Mammary epithelial cell (primary cell): Measurements from ENCODE around the gene GALNT2.

Source experiments
- CTCF ChIP-seq, 2 donors: IDR thresholded peaks in 1 of 2; conservative IDR thresholded peaks in 1 of 2; 2 replicates each; pipeline ENCODE4 v1.5.1; 2011 to 2012; ENCODE audit warnings: inconsistent platforms in 2 of 2, low read length in 2 of 2, mild to moderate bottlenecking in 2 of 2, control low read depth in 1 of 2, low read depth in 1 of 2; ENCODE audit not compliant: insufficient read depth in 1 of 2; ENCODE audit errors: extremely low read depth in 1 of 2
- EZH2 ChIP-seq: IDR thresholded peaks from 2 replicates; pipeline ENCODE4 v1.6.1; 2012; ENCODE audit warnings: low read length, inconsistent platforms, borderline replicate concordance

- TF ChIP-seq EZH2 (no peak), CTCF (conservative IDR thresholded peaks at IDR 0.05 in 1 of 2, IDR thresholded peaks at IDR 0.05 in 1 of 2; ENCODE audit: extremely low read depth in 1 of 2, insufficient read depth in 1 of 2, low read depth in 1 of 2, low read length in 2 of 2) (no peak)
Measured at GRCh38 chr1:230022666-230023380, 44.2 kb upstream of the GALNT2 start.
